Heart left ventricle (tissue), 16 donors: ENCODE results near the gene PTGIS. TPM values are rescaled to one million over a fixed set of nuclear protein-coding genes. Genes with fewer than 3 reads are reported as not detected.

Experiments
- ATAC-seq, 4 donors: fragments of 200-7000 bp; cut with Tn5 transposase; one replicate each; pipeline ENCODE4 v1.9.1; 2020 to 2022; ENCODE audit warnings: moderate library complexity in 4 of 4, mild to moderate bottlenecking in 3 of 4, moderate number of reproducible peaks in 1 of 4
- DNase-seq, 5 donors: peaks; one replicate each; pipeline ENCODE4 v3.0.0-alpha.2; 2020
- H3K27ac ChIP-seq, 12 donors: fragments of 200-600 bp; sonication (generic) in 4 of 12; one replicate each; pipeline versions ENCODE4 v1.5.0 to v1.8.0; 2016 to 2022; ENCODE audit warnings: mild to moderate bottlenecking in 2 of 12
- H3K27me3 ChIP-seq, 9 donors: fragments of 200-600 bp; sonication (generic) in 2 of 9; one replicate each; pipeline versions ENCODE4 v1.5.1 to v1.8.0; 2016 to 2022; ENCODE audit warnings: mild to moderate bottlenecking in 3 of 9
- H3K36me3 ChIP-seq, 9 donors: fragments of 200-600 bp; sonication (generic) in 2 of 9; one replicate each; pipeline versions ENCODE4 v1.5.0 to v1.8.0; 2018 to 2022; ENCODE audit warnings: mild to moderate bottlenecking in 2 of 9
- H3K4me1 ChIP-seq, 12 donors: fragments of 200-600 bp; sonication (generic) in 4 of 12; one replicate each; pipeline versions ENCODE4 v1.5.0 to v1.8.0; 2016 to 2022; ENCODE audit warnings: mild to moderate bottlenecking in 3 of 12
- H3K4me3 ChIP-seq, 12 donors: fragments of 200-600 bp; sonication (generic) in 4 of 12; one replicate each; pipeline versions ENCODE4 v1.5.0 to v1.8.0; 2017 to 2022; ENCODE audit warnings: mild to moderate bottlenecking in 9 of 12, moderate library complexity in 4 of 12
- H3K9me3 ChIP-seq, 12 donors: fragments of 200-600 bp; sonication (generic) in 4 of 12; one replicate each; pipeline versions ENCODE4 v1.5.0 to v1.8.0; 2016 to 2022; ENCODE audit warnings: mild to moderate bottlenecking in 1 of 12
- POLR2A ChIP-seq, 2 donors: fragments of 450-650 bp; IDR thresholded peaks; one replicate each; pipeline ENCODE4 v1.6.1; 2017; ENCODE audit warnings: antibody characterized with exemption in 2 of 2, mild to moderate bottlenecking in 2 of 2, moderate library complexity in 2 of 2
- WGBS, 4 donors: extraction: QIAGEN DNeasy Blood & Tissue Kit in 2 of 4; methylation state at CpG; one replicate each; pipeline versions ENCODE4 v1.1.5 to v1.1.7; 2013 to 2018; 5-methylcytosine and 5-hydroxymethylcytosine counted together
- intact Hi-C, 10 donors: fragments of 100-400 bp; cut with DNase I; formaldehyde crosslinking; loops; one replicate each; pipeline versions ENCODE4 v1.11.1 to v1.14.2; 2022
- polyA plus RNA-seq, 2 donors: library from polyadenylated mRNA; stranded (reverse); fragments of 200-250 nt; gene quantifications; one replicate each; pipeline ENCODE4 v1.2.3, GENCODE V29; 2013
- total RNA-seq, 9 donors: library from RNA; depleted of rRNA in 2 of 9; stranded (reverse); fragments of >200 nt in 2 of 9; fragmentation: NEBNext Ultra II Directional in 3 of 9; extraction: Animal tissue kit (Norgen Biotek cat#: 25700) in 3 of 9; gene quantifications; one replicate each; pipeline versions ENCODE4 v1.1.0 to v1.2.4, GENCODE V29; 2016 to 2023
- TF ChIP-seq, protein P1 (sequence below), 12 donors: fragments of 200-600 bp; sonication (generic) in 4 of 12; IDR thresholded peaks; one replicate each; pipeline versions ENCODE4 v1.5.0 to v1.8.0; 2018 to 2022; ENCODE audit warnings: antibody characterized with exemption in 12 of 12, mild to moderate bottlenecking in 5 of 12
- donor health status: ischemic (EF 13 %, LVEDD 7.1; RV severe dilation, severe dysfunction).
- donor health status: healthy with polysubstance abuse.
- donor health status: DM: no; HTN: yes; CAD: no.
- donor health status: DM: no; HTN: no; CAD: no.
- donor health status: ischemic (EF 25% LVEDD 6.9; RV normal size, moderate dysfunction).
- donor health status: ischemic (EF 25% LVEDD 5.7; RV mildly dilated, moderate dysfunction).
- donor health status: healthy.
- donor health status: DM: yes; HTN: yes; CAD: no.
- donor health status: ischemic (EF 35%, LVEDD 5.7; RV mildly dilated, moderate dysfunction).
- donor health status: nonischemic (EF 11% LVEDD 7.7; RV severe dilation, severe dysfunction).
- donor health status: DM: yes; HTN: yes; CAD: no.
- donor health status: PGD.
- donor health status: ischemic (EF 29% LVEDD 5.4; RV normal size, mild dysfunction).
- donor health status: nonischemic (EF 23%, LVEDD 6.1; RV moderate dilation, normal function).

Gene PTGIS
- total and polyA plus RNA-seq, 11 donors: 5.3 to 95.2 (median 20.1) TPM

DNA sequence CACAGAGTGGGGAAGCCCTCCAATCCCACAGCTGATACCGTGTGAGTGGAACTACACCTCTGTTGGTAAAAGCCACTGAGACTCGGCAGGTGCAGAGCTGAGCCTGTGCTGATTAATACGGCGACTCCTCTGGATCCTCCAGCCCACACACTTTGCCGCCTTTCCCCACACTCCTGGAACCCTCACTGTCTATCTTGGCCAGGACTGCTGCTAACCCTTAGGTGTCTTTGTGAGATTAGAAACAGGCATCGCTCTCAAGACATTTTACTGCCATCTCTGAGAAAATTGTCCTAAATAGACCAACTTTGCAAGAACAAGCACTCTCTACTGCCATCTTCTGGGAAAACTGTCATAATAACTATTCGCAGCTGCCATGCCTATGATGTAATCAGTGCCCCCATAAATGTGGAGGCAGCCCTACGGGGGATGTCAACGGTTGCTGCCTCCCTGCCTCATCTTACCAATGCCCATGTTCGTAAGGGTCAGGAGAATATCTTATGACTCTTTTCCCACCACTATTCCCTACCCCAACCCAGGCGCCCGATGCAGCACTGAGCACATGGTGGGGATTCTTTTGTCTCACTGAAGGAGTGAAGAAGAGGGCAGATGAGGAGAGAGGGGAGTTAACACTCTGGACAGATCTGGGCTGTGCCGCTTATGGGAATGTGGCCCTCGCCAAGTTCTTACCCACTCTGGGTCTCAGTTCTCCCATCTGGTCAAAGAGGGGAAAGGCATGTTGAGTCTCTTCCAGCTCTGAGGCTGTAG is 59.3 kb downstream of the PTGIS start:
- no peak for ATAC-seq
- H3K36me3 ChIP-seq: peaks cover 0 to 61% (median 0%) of the 10 kb centered on the region in 9 donors
- peak overlapping the region in 1 of 12 donors; percentile 69 for H3K27ac ChIP-seq
- intact Hi-C loops: loop anchor here in 8 of 10 donors (1.0 to 5.0 kb wide), 4 partner anchors 172 to 176 kb away; no protein-coding TSS in a partner anchor
- H3K4me3 ChIP-seq: no peak overlapping the region
- WGBS, 4 donors: 55 to 62% (median 60%) methylated on average over 13 to 14 of the region's 14 CpGs
- peaks cover 0 to 16% (median 0%) of the 10 kb centered on the region in 9 donors for H3K27me3 ChIP-seq
- TF ChIP-seq, protein P1, sequence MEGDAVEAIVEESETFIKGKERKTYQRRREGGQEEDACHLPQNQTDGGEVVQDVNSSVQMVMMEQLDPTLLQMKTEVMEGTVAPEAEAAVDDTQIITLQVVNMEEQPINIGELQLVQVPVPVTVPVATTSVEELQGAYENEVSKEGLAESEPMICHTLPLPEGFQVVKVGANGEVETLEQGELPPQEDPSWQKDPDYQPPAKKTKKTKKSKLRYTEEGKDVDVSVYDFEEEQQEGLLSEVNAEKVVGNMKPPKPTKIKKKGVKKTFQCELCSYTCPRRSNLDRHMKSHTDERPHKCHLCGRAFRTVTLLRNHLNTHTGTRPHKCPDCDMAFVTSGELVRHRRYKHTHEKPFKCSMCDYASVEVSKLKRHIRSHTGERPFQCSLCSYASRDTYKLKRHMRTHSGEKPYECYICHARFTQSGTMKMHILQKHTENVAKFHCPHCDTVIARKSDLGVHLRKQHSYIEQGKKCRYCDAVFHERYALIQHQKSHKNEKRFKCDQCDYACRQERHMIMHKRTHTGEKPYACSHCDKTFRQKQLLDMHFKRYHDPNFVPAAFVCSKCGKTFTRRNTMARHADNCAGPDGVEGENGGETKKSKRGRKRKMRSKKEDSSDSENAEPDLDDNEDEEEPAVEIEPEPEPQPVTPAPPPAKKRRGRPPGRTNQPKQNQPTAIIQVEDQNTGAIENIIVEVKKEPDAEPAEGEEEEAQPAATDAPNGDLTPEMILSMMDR (IDR thresholded peaks at IDR 0.05): peak; percentile 33 to 67 (median 51)
- TF ChIP-seq POLR2A (IDR thresholded peaks at IDR 0.05): no peak
- DNase-seq: no peak
- H3K4me1 ChIP-seq: peaks cover 0 to 20% (median 3%) of the 10 kb centered on the region in 12 donors
- no peaks in the 10 kb centered on the region for H3K9me3 ChIP-seq

DNA sequence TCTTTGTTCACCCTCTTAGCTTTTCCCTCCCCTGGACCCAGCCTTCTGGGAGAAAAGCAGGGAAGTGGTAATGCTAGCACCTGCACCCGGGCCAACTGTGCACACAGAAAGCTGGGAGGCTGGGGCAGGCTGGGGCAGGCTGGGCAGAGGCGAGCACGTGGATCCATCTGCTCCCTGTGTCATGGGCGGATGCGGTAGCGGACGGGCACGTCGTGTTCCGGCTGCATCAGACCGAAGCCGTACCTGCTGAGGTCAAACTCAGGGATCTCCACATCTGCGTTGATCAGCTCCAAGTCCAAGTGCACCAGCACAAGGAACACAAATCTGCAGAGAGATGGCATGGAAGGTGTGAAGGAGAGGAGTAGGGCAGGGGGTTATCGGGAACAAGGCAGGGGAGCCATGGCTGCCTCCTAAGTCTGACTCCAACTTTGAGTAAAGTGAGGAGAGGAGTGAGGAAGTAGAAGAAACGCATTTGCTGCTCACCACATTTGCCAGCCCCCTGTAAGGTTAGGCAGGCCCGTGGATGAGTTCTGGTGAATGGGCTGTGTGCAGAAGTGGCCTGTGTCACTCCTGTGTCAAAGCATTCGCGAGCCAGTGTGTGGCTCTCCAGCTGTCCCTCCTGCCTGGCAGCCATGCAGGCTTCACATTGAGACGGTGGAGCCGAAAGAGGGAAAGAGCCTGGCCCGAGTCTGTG is 60.0 kb downstream of the PTGIS start:
- WGBS, 4 donors: 80 to 85% (median 83%) methylated on average over 18 to 21 of the region's 21 CpGs
- Histone ChIP-seq H3K4me1 (peaks cover 0 to 20% (median 3%) of the 10 kb centered on the region in 12 donors), H3K9me3 (no peaks in the 10 kb centered on the region), H3K36me3 (peaks cover 0 to 55% (median 0%) of the 10 kb centered on the region in 9 donors), H3K4me3 (no peak overlapping the region), H3K27ac (peak overlapping the region in 1 of 12 donors; percentile 46), H3K27me3 (peaks cover 0 to 17% (median 0%) of the 10 kb centered on the region in 9 donors)
- DNase-seq: no peak
- TF ChIP-seq, protein P1 (IDR thresholded peaks at IDR 0.05): no peak
- no peak for TF ChIP-seq POLR2A (IDR thresholded peaks at IDR 0.05)
- ATAC-seq: no peak
- intact Hi-C loops: loop anchor here in 8 of 10 donors (1.0 to 5.0 kb wide), 4 partner anchors 171 to 176 kb away; no protein-coding TSS in a partner anchor

DNA sequence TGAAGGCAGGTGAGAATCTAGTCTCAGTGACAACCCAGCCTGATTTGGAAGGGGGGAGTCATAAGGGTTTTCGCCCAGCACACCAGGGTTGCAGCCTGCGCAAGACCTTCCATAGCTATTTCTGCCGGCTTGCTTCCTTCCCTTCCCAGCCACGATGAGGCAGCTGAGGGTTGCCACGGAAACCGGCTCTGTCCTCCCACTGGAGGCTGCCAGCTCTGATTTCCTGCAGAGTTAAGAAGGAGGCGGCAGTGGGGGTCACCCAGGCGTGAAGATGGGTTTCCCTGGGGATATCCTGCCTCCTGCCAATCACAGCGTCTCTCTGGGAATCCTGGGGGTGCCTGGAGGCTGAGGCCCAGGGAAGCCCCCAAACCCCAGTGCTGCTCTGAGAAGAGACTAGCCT is 62.4 kb downstream of the PTGIS start:
- no peak for TF ChIP-seq POLR2A (IDR thresholded peaks at IDR 0.05)
- TF ChIP-seq, protein P1 (IDR thresholded peaks at IDR 0.05): no peak
- peaks cover 0 to 16% (median 3%) of the 10 kb centered on the region in 12 donors for H3K4me1 ChIP-seq
- H3K27ac ChIP-seq: no peak overlapping the region
- ATAC-seq: peak in 3 of 4 donors; percentile 12 to 36 (median 21)
- H3K27me3 ChIP-seq: peaks cover 0 to 17% (median 0%) of the 10 kb centered on the region in 9 donors
- WGBS, 4 donors: 12 to 22% (median 14%) methylated on average over 8 to 9 of the region's 9 CpGs
- H3K36me3 ChIP-seq: peaks cover 0 to 43% (median 0%) of the 10 kb centered on the region in 9 donors
- no peak overlapping the region for H3K4me3 ChIP-seq
- H3K9me3 ChIP-seq: no peaks in the 10 kb centered on the region
- peak in 4 of 5 donors; percentile 28 to 51 (median 38) for DNase-seq
- intact Hi-C loops: loop anchor here in 1 of 10 donors (5.0 kb wide), 1 partner anchor 173 kb away; no protein-coding TSS in a partner anchor

DNA sequence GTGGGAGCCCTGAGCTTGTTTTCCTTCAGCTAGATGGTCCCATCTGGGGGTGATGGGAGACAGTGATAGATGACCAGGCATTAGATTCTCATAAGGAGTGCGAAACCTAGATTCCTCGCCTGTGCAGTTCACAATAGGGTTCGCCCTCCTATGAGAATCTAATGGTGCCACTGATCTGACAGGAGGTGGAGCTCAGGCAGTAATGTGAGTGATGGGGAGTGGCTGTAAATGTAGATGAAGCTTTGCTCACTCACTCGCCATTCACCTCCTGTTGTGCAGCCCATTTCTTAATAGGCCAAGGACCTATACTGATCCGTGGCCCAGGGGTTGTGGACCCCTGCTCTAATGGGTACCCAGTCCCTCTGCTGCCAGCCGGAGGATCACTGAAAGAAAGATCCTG is 64.8 kb downstream of the PTGIS start:
- no peak for DNase-seq
- Histone ChIP-seq H3K9me3 (no peaks in the 10 kb centered on the region), H3K36me3 (peaks cover 0 to 24% (median 0%) of the 10 kb centered on the region in 9 donors), H3K4me3 (no peak overlapping the region), H3K27me3 (peaks cover 0 to 17% (median 0%) of the 10 kb centered on the region in 9 donors), H3K27ac (no peak overlapping the region), H3K4me1 (peaks cover 0 to 9% (median 0%) of the 10 kb centered on the region in 12 donors)
- WGBS, 4 donors: 82 to 91% (median 83%) methylated on average over 6 of the region's 6 CpGs
- intact Hi-C loops: no loop called here
- no peak for ATAC-seq
- TF ChIP-seq, protein P1 (IDR thresholded peaks at IDR 0.05): no peak
- no peak for TF ChIP-seq POLR2A (IDR thresholded peaks at IDR 0.05)
